Lung (tissue), 12 donors: ENCODE measurements around the gene GTPBP1. TPM values are rescaled to one million over a fixed set of nuclear protein-coding genes. Genes with fewer than 3 reads are reported as not detected.

Experiments
- ATAC-seq: fragments of 200-7000 bp; cut with Tn5 transposase; one replicate; pipeline ENCODE4 v1.9.1; 2020; ENCODE audit warnings: moderate number of reproducible peaks; ENCODE audit not compliant: insufficient read depth, low FRiP score
- DNase-seq, 3 donors: peaks; one replicate each; pipeline ENCODE4 v3.0.0-alpha.2; 2013 to 2017
- H3K27ac ChIP-seq, 2 donors: one replicate each; pipeline ENCODE4 v1.5.1; 2013; ENCODE audit warnings: mild to moderate bottlenecking in 2 of 2, moderate library complexity in 2 of 2, control low read depth in 1 of 2, inconsistent platforms in 1 of 2, low read depth in 1 of 2, low read length in 1 of 2
- H3K27me3 ChIP-seq, 3 donors: one replicate each; pipeline ENCODE4 v1.5.1; 2013; ENCODE audit warnings: low read length in 2 of 3; ENCODE audit not compliant: control insufficient read depth in 3 of 3, insufficient read depth in 3 of 3
- H3K36me3 ChIP-seq, 4 donors: one replicate each; pipeline ENCODE4 v1.5.1; 2013; ENCODE audit warnings: low read length in 4 of 4, mild to moderate bottlenecking in 1 of 4, moderate library complexity in 1 of 4; ENCODE audit not compliant: control insufficient read depth in 4 of 4, insufficient read depth in 4 of 4
- H3K4me1 ChIP-seq, 5 donors: one replicate each; pipeline ENCODE4 v1.5.1; 2013; ENCODE audit warnings: low read length in 5 of 5, mild to moderate bottlenecking in 2 of 5, moderate library complexity in 1 of 5; ENCODE audit not compliant: control insufficient read depth in 5 of 5, insufficient read depth in 5 of 5
- H3K4me3 ChIP-seq: one replicate; pipeline ENCODE4 v1.5.1; 2013; ENCODE audit warnings: mild to moderate bottlenecking, control low read depth, moderate library complexity
- H3K9ac ChIP-seq, 2 donors: one replicate each; pipeline ENCODE4 v1.5.1; 2013; ENCODE audit warnings: low read length in 2 of 2, control low read depth in 1 of 2; ENCODE audit not compliant: insufficient read depth in 1 of 2
- H3K9me3 ChIP-seq, 4 donors: one replicate each; pipeline ENCODE4 v1.5.1; 2013; ENCODE audit warnings: low read length in 3 of 4, mild to moderate bottlenecking in 1 of 4, moderate library complexity in 1 of 4; ENCODE audit not compliant: control insufficient read depth in 4 of 4, insufficient read depth in 3 of 4
- whole genome bisulfite sequencing, 2 donors: extraction: QIAGEN DNeasy Blood & Tissue Kit; methylation state at CpG; one replicate each; pipeline ENCODE4 v1.1.7; 2013; 5-methylcytosine and 5-hydroxymethylcytosine counted together
- polyA plus RNA-seq, 2 donors: library from polyadenylated mRNA; stranded (reverse); fragments of 200-250 nt; gene quantifications; one replicate each; pipeline ENCODE4 v1.2.1, GENCODE V29; 2013
- total RNA-seq, 2 donors: library from RNA; depleted of rRNA in 1 of 2; stranded (reverse); fragments of >200 nt in 1 of 2; gene quantifications; one replicate each; pipeline ENCODE4 v1.2.1, GENCODE V29; 2014 to 2021
- TF ChIP-seq, protein P1 (sequence below): IDR thresholded peaks from 2 replicates; pipeline ENCODE4 v1.5.1; 2012; ENCODE audit warnings: mild to moderate bottlenecking; ENCODE audit errors: control extremely low read depth, extremely low read depth
- donor health status: control.
- donor health status: control.
- donor health status: Bipolar disorder and iron deficiency.
- donor health status: healthy.
- donor health status: DM: yes; HTN: yes; CAD: no.

Gene GTPBP1
- total and polyA plus RNA-seq, 4 donors = 24.1 to 69.1 (median 48.8) TPM

- H3K36me3 ChIP-seq = peaks cover 17 to 86% (median 57%) of the 10 kb centered on the region in 4 donors
- TF ChIP-seq, protein P1, sequence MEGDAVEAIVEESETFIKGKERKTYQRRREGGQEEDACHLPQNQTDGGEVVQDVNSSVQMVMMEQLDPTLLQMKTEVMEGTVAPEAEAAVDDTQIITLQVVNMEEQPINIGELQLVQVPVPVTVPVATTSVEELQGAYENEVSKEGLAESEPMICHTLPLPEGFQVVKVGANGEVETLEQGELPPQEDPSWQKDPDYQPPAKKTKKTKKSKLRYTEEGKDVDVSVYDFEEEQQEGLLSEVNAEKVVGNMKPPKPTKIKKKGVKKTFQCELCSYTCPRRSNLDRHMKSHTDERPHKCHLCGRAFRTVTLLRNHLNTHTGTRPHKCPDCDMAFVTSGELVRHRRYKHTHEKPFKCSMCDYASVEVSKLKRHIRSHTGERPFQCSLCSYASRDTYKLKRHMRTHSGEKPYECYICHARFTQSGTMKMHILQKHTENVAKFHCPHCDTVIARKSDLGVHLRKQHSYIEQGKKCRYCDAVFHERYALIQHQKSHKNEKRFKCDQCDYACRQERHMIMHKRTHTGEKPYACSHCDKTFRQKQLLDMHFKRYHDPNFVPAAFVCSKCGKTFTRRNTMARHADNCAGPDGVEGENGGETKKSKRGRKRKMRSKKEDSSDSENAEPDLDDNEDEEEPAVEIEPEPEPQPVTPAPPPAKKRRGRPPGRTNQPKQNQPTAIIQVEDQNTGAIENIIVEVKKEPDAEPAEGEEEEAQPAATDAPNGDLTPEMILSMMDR = no peak
- no peak overlapping the region for H3K27ac ChIP-seq
- no peak overlapping the region for H3K9ac ChIP-seq
- ATAC-seq = no peak
- no peaks in the 10 kb centered on the region for H3K4me1 ChIP-seq
- no peaks in the 10 kb centered on the region for H3K27me3 ChIP-seq
- WGBS, 2 donors = 96% methylated on average over 18 of the region's 18 CpGs
- no peak for DNase-seq
- H3K9me3 ChIP-seq = no peaks in the 10 kb centered on the region
- no peak overlapping the region for H3K4me3 ChIP-seq
These were observed 32.8 kb downstream of the GTPBP1 start for GRCh38 chr22:38738475-38739070.

DNA sequence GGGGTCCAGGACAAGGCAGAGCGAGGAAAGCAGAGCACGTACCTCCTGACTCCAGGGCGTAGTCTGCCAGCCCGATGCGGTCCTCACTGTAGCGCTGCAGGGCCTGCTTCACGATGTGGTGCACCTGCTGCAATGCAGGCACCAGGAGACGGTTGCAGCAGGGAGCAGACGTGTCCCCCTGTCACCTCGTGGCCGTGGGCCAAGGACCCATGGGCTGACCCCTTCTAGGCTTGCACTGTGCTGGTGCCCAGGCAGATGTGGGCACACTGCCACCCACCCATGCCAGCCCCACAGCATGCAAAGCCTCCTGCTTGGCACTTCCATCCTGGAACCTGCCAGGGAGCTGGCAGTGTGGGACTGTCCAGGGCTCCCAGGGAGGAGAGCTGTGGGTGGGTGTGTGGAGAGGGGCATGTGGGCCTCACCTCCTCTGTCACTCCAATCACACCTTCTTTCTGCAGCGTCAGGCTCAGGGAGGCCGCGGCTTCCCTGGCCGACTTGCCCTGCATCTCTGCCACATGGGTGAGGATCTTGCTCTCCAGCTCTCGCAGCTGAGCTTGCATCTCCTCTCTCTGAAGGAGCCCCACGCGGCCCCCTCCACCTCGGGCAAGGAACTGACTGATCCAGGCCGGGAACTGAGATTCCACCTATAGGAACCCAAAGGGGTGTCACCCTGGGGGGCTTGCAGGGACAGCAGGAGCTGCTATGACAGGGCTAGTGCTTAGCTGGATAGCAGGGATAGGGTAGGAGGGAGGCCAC, 33.7 kb downstream of the GTPBP1 start:
- ATAC-seq = no peak
- no peak overlapping the region for H3K9ac ChIP-seq
- WGBS, 2 donors = 95 to 97% methylated on average over 20 of the region's 20 CpGs
- peaks cover 17 to 81% (median 56%) of the 10 kb centered on the region in 4 donors for H3K36me3 ChIP-seq
- H3K4me3 ChIP-seq = no peak overlapping the region
- no peaks in the 10 kb centered on the region for H3K4me1 ChIP-seq
- no peaks in the 10 kb centered on the region for H3K27me3 ChIP-seq
- DNase-seq = no peak
- TF ChIP-seq, protein P1 = no peak
- H3K9me3 ChIP-seq = no peaks in the 10 kb centered on the region
- H3K27ac ChIP-seq = no peak overlapping the region

DNA sequence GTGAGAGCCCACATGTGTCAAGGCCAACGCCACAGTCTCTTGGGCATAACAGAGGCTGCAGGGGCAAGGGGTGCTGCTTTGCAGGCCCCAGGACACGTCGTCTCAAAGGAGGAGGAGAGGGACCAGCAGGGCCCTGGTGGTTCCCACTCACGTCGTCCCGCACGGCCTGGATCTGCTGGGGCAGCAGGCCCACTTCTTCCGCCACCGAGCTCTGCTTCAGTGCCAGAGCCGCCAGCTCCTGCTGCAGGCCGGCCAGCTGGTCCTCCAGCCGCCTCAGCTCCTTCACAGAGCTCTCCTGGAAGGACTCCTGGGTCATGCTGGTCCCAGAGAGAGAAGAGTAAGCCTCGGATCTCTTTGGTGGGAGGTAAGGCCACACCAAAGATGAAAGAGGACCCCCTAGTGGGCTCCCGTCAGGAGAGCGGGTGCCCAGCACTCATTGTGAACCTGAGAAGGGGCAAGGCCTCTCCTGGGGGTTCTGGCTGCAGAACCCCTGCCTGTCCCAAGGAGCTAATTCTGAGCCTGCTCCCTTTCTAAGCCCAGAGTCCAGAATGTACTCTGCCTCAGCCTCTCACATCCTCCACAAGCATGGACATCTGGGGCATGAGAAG, 34.5 kb downstream of the GTPBP1 start:
- no peak for DNase-seq
- H3K4me3 ChIP-seq = no peak overlapping the region
- H3K27ac ChIP-seq = no peak overlapping the region
- no peaks in the 10 kb centered on the region for H3K27me3 ChIP-seq
- peaks cover 24 to 83% (median 60%) of the 10 kb centered on the region in 4 donors for H3K36me3 ChIP-seq
- no peaks in the 10 kb centered on the region for H3K4me1 ChIP-seq
- no peak overlapping the region for H3K9ac ChIP-seq
- no peak for ATAC-seq
- TF ChIP-seq, protein P1 = no peak
- no peaks in the 10 kb centered on the region for H3K9me3 ChIP-seq
- 94 to 97% methylated on average over 15 of the region's 15 CpGs for WGBS, 2 donors
